ENCODE measurements around the gene PIGQ.
A peak's percentile ranks its signal among the peaks of the same experiment; 100 is the strongest.

Gene PIGQ

GRCh38 chr16:630815-631405, 61.1 kb downstream of the PIGQ start, which contains the start of gene WFIKKN1:
WFIKKN1 (plus strand) TSS chr16:630985; CDS start chr16:631254, 269 bp downstream.
- Histone ChIP-seq H3K27me3 (ENCODE audit: control insufficient read depth, insufficient read depth, low read length) (no peaks in the 10 kb centered on the region), H3K9me3 (ENCODE audit: control insufficient read depth, insufficient read depth, low read length) (no peaks in the 10 kb centered on the region), H3K36me3 (ENCODE audit: control insufficient read depth, insufficient read depth, low read length) (peaks cover 18% of the 10 kb centered on the region), H3K4me1 (ENCODE audit: control insufficient read depth, insufficient read depth, low read length) (peaks cover 14% of the 10 kb centered on the region), H3K27ac (ENCODE audit: low read length) (no peak within 1 kb of the TSS), H3K4me3 (ENCODE audit: low read length) (peak within 1 kb of the TSS; percentile 10; the same call in 1 of the 2 replicates)
- no CpG with 5 or more reads among the region's 23 CpGs for WGBS (ENCODE audit: insufficient coverage, insufficient read length)
- DNase-seq (ENCODE audit: low read depth, low spot score): no peak

GRCh38 chr16:631808-632358, 62.1 kb downstream of the PIGQ start:
- 100% methylated on average over 2 of the region's 9 CpGs for WGBS (ENCODE audit: insufficient coverage, insufficient read length)
- Histone ChIP-seq H3K9me3 (ENCODE audit: control insufficient read depth, insufficient read depth, low read length) (no peaks in the 10 kb centered on the region), H3K4me3 (ENCODE audit: low read length) (no peak overlapping the region), H3K27me3 (ENCODE audit: control insufficient read depth, insufficient read depth, low read length) (no peaks in the 10 kb centered on the region), H3K27ac (ENCODE audit: low read length) (no peak overlapping the region), H3K36me3 (ENCODE audit: control insufficient read depth, insufficient read depth, low read length) (peaks cover 18% of the 10 kb centered on the region), H3K4me1 (ENCODE audit: control insufficient read depth, insufficient read depth, low read length) (peaks cover 14% of the 10 kb centered on the region)
- no peak for DNase-seq (ENCODE audit: low read depth, low spot score)

DNA sequence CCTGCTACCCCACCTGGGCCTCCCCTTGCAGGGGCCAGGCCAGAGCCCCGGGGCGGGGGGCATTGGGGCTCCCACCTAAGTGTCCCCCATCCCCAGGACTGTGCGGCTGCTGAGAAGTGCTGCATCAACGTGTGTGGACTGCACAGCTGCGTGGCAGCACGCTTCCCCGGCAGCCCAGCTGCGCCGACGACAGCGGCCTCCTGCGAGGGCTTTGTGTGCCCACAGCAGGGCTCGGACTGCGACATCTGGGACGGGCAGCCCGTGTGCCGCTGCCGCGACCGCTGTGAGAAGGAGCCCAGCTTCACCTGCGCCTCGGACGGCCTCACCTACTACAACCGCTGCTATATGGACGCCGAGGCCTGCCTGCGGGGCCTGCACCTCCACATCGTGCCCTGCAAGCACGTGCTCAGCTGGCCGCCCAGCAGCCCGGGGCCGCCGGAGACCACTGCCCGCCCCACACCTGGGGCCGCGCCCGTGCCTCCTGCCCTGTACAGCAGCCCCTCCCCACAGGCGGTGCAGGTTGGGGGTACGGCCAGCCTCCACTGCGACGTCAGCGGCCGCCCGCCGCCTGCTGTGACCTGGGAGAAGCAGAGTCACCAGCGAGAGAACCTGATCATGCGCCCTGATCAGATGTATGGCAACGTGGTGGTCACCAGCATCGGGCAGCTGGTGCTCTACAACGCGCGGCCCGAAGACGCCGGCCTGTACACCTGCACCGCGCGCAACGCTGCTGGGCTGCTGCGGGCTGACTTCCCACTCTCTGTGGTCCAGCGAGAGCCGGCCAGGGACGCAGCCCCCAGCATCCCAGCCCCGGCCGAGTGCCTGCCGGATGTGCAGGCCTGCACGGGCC, 62.9 kb downstream of the PIGQ start:
- Histone ChIP-seq H3K36me3 (ENCODE audit: control insufficient read depth, insufficient read depth, low read length) (peaks cover 18% of the 10 kb centered on the region), H3K27ac (ENCODE audit: low read length) (no peak overlapping the region), H3K4me1 (ENCODE audit: control insufficient read depth, insufficient read depth, low read length) (peaks cover 12% of the 10 kb centered on the region), H3K4me3 (ENCODE audit: low read length) (no peak overlapping the region), H3K9me3 (ENCODE audit: control insufficient read depth, insufficient read depth, low read length) (no peaks in the 10 kb centered on the region), H3K27me3 (ENCODE audit: control insufficient read depth, insufficient read depth, low read length) (no peaks in the 10 kb centered on the region)
- DNase-seq (ENCODE audit: low read depth, low spot score): no peak
- WGBS (ENCODE audit: insufficient coverage, insufficient read length): no CpG with 5 or more reads among the region's 67 CpGs

DNA sequence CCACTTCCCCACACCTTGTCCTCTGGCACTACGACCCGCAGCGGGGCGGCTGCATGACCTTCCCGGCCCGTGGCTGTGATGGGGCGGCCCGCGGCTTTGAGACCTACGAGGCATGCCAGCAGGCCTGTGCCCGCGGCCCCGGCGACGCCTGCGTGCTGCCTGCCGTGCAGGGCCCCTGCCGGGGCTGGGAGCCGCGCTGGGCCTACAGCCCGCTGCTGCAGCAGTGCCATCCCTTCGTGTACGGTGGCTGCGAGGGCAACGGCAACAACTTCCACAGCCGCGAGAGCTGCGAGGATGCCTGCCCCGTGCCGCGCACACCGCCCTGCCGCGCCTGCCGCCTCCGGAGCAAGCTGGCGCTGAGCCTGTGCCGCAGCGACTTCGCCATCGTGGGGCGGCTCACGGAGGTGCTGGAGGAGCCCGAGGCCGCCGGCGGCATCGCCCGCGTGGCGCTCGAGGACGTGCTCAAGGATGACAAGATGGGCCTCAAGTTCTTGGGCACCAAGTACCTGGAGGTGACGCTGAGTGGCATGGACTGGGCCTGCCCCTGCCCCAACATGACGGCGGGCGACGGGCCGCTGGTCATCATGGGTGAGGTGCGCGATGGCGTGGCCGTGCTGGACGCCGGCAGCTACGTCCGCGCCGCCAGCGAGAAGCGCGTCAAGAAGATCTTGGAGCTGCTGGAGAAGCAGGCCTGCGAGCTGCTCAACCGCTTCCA, 63.7 kb downstream of the PIGQ start:
- no peaks in the 10 kb centered on the region for H3K27me3 ChIP-seq (ENCODE audit: control insufficient read depth, insufficient read depth, low read length)
- peaks cover 17% of the 10 kb centered on the region for H3K36me3 ChIP-seq (ENCODE audit: control insufficient read depth, insufficient read depth, low read length)
- no peak for DNase-seq (ENCODE audit: low read depth, low spot score)
- WGBS (ENCODE audit: insufficient coverage, insufficient read length): no CpG with 5 or more reads among the region's 74 CpGs
- no peak overlapping the region for H3K4me3 ChIP-seq (ENCODE audit: low read length)
- H3K4me1 ChIP-seq (ENCODE audit: control insufficient read depth, insufficient read depth, low read length): peaks cover 15% of the 10 kb centered on the region
- no peaks in the 10 kb centered on the region for H3K9me3 ChIP-seq (ENCODE audit: control insufficient read depth, insufficient read depth, low read length)
- H3K27ac ChIP-seq (ENCODE audit: low read length): no peak overlapping the region

Data from iPS DF 6.9 (cell line).